Testis (tissue), 2 donors: Measurements from ENCODE around the gene CARD19.

Source experiments
- CTCF ChIP-seq, 3 experiments: fragments of 450-650 bp in 2 of 3; fragments of 200-600 bp in 1 of 3; sonication (generic) in 1 of 3; IDR thresholded peaks; one replicate each; pipeline ENCODE4 v1.5.1; 2016 to 2019; ENCODE audit warnings: antibody characterized with exemption in 3 of 3, mild to moderate bottlenecking in 2 of 3, moderate library complexity in 1 of 3
- POLR2A ChIP-seq: fragments of 450-650 bp; IDR thresholded peaks from one replicate; pipeline ENCODE4 v1.6.1; 2017; ENCODE audit warnings: antibody characterized with exemption, mild to moderate bottlenecking, moderate library complexity

DNA sequence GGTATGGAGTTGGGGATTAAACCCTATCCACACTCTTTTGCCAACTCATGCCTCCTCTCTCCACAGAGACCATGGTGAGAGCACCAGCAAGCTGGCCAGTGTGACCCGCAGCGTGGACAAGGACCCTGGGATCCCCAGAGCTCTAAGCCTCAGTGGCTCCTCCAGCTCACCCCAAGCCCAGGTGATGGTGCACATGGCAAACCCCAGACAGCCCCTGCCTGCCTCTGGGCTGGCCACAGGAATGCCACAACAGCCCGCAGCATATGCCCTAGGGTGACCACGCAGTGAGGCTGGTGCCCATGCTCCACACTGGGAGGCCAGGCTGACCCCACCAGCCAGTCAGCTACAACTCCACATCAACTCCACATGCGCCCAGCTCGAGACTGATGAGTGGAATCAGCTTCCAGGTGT lies 11.5 kb upstream of the CARD19 start:
- TF ChIP-seq CTCF (IDR thresholded peaks at IDR 0.05), result no peak
- TF ChIP-seq POLR2A, result no peak
